HEK293 (cell line): ENCODE results near the gene SOX18.

Experiments
- CTCF ChIA-PET: fragments of 350-600 bp; formaldehyde crosslinking; extraction: SDS; loops from one replicate; lab custom pipeline; 2021; ENCODE audit warnings: antibody characterized with exemption; lab: Yijun Ruan, JAX
- POLR2A ChIA-PET: fragments of 300-600 bp; formaldehyde crosslinking; extraction: SDS; loops from one replicate; lab custom pipeline; 2020; ENCODE audit warnings: antibody characterized with exemption, inconsistent platforms; lab: Yijun Ruan, JAX
- H3K27ac ChIP-seq: fragments of 200-500 bp; sonication (Bioruptor generic); 2 replicates; pipeline ENCODE4 v1.5.1; 2014; ENCODE audit warnings: low read depth, low read length, control low read depth, inconsistent platforms; ENCODE audit errors: extremely low read depth
- H3K36me3 ChIP-seq, 2 experiments: fragments of 200-500 bp in 1 of 2; sonication (Bioruptor generic) in 1 of 2; 1 replicate in 1 of 2; 2 replicates in 1 of 2; pipeline ENCODE4 v1.5.1; 2014 to 2017; ENCODE audit warnings: inconsistent platforms in 2 of 2, low read length in 2 of 2; ENCODE audit not compliant: control insufficient read depth in 2 of 2, insufficient read depth in 1 of 2
- H3K4me1 ChIP-seq: fragments of 200-500 bp; sonication (Bioruptor generic); 2 replicates; pipeline ENCODE4 v1.5.1; 2014; ENCODE audit warnings: mild to moderate bottlenecking, low read length, inconsistent platforms; ENCODE audit not compliant: control insufficient read depth, insufficient read depth
- H3K4me3 ChIP-seq: 2 replicates; pipeline ENCODE4 v1.5.1; 2011; ENCODE audit warnings: low read depth, mild to moderate bottlenecking, control low read depth, low read length, moderate library complexity
- H3K9me3 ChIP-seq: fragments of 200-500 bp; sonication (Bioruptor generic); 2 replicates; pipeline ENCODE4 v1.5.1; 2014; ENCODE audit warnings: low read depth, low read length, inconsistent platforms; ENCODE audit not compliant: control insufficient read depth, insufficient read depth
- BCL11A ChIP-seq: fragments of 450-650 bp; formaldehyde crosslinking; IDR thresholded peaks from 2 replicates; pipeline ENCODE4 v1.5.1; 2016; ENCODE audit warnings: low read depth, missing biosample characterization, missing genetic modification characterization
- GLIS2 ChIP-seq: fragments of 450-650 bp; formaldehyde crosslinking; IDR thresholded peaks from 2 replicates; pipeline ENCODE4 v1.5.1; 2016; ENCODE audit warnings: missing biosample characterization, missing genetic modification characterization
- KLF1 ChIP-seq: fragments of 450-650 bp; formaldehyde crosslinking; IDR thresholded peaks from 2 replicates; pipeline ENCODE4 v1.5.1; 2016; ENCODE audit warnings: missing biosample characterization, missing genetic modification characterization
- KLF8 ChIP-seq: fragments of 450-650 bp; formaldehyde crosslinking; IDR thresholded peaks from 2 replicates; pipeline ENCODE4 v1.5.1; 2016; ENCODE audit warnings: missing biosample characterization, missing genetic modification characterization
- SCRT2 ChIP-seq: fragments of 450-650 bp; formaldehyde crosslinking; IDR thresholded peaks from 2 replicates; pipeline ENCODE4 v1.5.1; 2016; ENCODE audit warnings: missing biosample characterization, missing genetic modification characterization
- ZIC2 ChIP-seq: fragments of 450-650 bp; formaldehyde crosslinking; IDR thresholded peaks from 2 replicates; pipeline ENCODE4 v1.5.1; 2016; ENCODE audit warnings: missing biosample characterization, missing genetic modification characterization
- ZNF26 ChIP-seq: fragments of 450-650 bp; formaldehyde crosslinking; IDR thresholded peaks from 2 replicates; pipeline ENCODE4 v1.5.1; 2016; ENCODE audit warnings: missing biosample characterization, missing genetic modification characterization
- ZNF302 ChIP-seq: fragments of 450-650 bp; formaldehyde crosslinking; IDR thresholded peaks from 2 replicates; pipeline ENCODE4 v1.5.1; 2016; ENCODE audit warnings: missing biosample characterization, missing genetic modification characterization, low read depth
- ZNF341 ChIP-seq: fragments of 450-650 bp; formaldehyde crosslinking; IDR thresholded peaks from 2 replicates; pipeline ENCODE4; 2016; ENCODE audit warnings: low read depth, missing biosample characterization, missing genetic modification characterization
- ZNF529 ChIP-seq: fragments of 450-650 bp; formaldehyde crosslinking; IDR thresholded peaks from 2 replicates; pipeline ENCODE4 v1.5.1; 2017; ENCODE audit warnings: missing genetic modification characterization, missing biosample characterization; ENCODE audit not compliant: insufficient replicate concordance
- ZNF792 ChIP-seq: fragments of 450-650 bp; formaldehyde crosslinking; IDR thresholded peaks from 2 replicates; pipeline ENCODE4 v1.5.1; 2016; ENCODE audit warnings: missing biosample characterization, missing genetic modification characterization
- ZNF830 ChIP-seq: fragments of 450-650 bp; IDR thresholded peaks from 2 replicates; pipeline ENCODE4 v1.5.0; 2018; ENCODE audit warnings: missing biosample characterization, missing genetic modification characterization, low read depth, mild to moderate bottlenecking, moderate library complexity

The SOX18 gene

GRCh38 chr20:64042054-64042781, 7.2 kb downstream of the SOX18 start:
- Histone ChIP-seq H3K4me1 (no peaks in the 10 kb centered on the region), H3K27ac (no peak overlapping the region), H3K9me3 (no peaks in the 10 kb centered on the region), H3K36me3 (no peaks in the 10 kb centered on the region), H3K4me3 (no peak overlapping the region)
- POLR2A ChIA-PET: no interaction called here
- peak; percentile 44 for TF ChIP-seq ZIC2 (tag by site-specific recombination)
- peak; percentile 27; the same call in 1 of the 2 replicates for TF ChIP-seq GLIS2 (tag by site-specific recombination)
- TF ChIP-seq ZNF529 (tag by site-specific recombination): no peak
- TF ChIP-seq ZNF792 (tag by site-specific recombination): no peak
- TF ChIP-seq ZNF26: no peak
- TF ChIP-seq ZNF341 (tag by site-specific recombination): peak; percentile 31
- CTCF ChIA-PET: interaction anchor here (0.5 to 4.4 kb wide), 3 partner anchors 12 to 503 kb away, joined by 3 to 39 read pairs (median 3); no protein-coding TSS in a partner anchor

- Histone ChIP-seq H3K27ac (no peak overlapping the region), H3K4me3 (no peak overlapping the region), H3K36me3 (no peaks in the 10 kb centered on the region), H3K4me1 (no peaks in the 10 kb centered on the region), H3K9me3 (no peaks in the 10 kb centered on the region)
- CTCF ChIA-PET: interaction anchor here (4.4 kb wide), 1 partner anchor 16 kb away, joined by 39 read pairs; no protein-coding TSS in a partner anchor
- POLR2A ChIA-PET: no interaction called here
- TF ChIP-seq ZNF341 (tag by site-specific recombination): peak; percentile 50; the same call in 1 of the 2 replicates
- TF ChIP-seq ZNF302: no peak
- TF ChIP-seq BCL11A (tag by site-specific recombination): no peak
- no peak for TF ChIP-seq ZNF26
- TF ChIP-seq KLF8 (tag by site-specific recombination): no peak
Measured at GRCh38 chr20:64041781-64042053, 7.7 kb downstream of the SOX18 start.

- Histone ChIP-seq H3K9me3 (no peaks in the 10 kb centered on the region), H3K4me3 (no peak overlapping the region), H3K4me1 (no peaks in the 10 kb centered on the region), H3K36me3 (no peaks in the 10 kb centered on the region), H3K27ac (no peak overlapping the region)
- ChIA-PET CTCF (interaction anchor here (0.7 to 4.4 kb wide), 2 partner anchors 17 to 48 kb away, joined by 3 to 39 read pairs; no protein-coding TSS in a partner anchor), POLR2A (no interaction called here)
- TF ChIP-seq ZNF302: no peak
- no peak for TF ChIP-seq ZNF830 (tag by site-specific recombination)
- peak; percentile 73 for TF ChIP-seq SCRT2 (tag by site-specific recombination)
- TF ChIP-seq KLF1 (tag by site-specific recombination): peak; percentile 44; the same call in 1 of the 2 replicates
Measured at GRCh38 chr20:64041040-64041780, 8.2 kb downstream of the SOX18 start.
